PFSK-1 (cell line): ENCODE results near the gene PAPPA2.

Experiments
- FOXP2 ChIP-seq: optimal IDR thresholded peaks from 2 replicates; pipeline ENCODE3; 2011; ENCODE audit warnings: borderline replicate concordance, control low read depth, inconsistent platforms; ENCODE audit not compliant: insufficient read depth; ENCODE audit errors: extremely low read length, extremely low read depth
- POLR2AphosphoS5 ChIP-seq: IDR thresholded peaks from 2 replicates; pipeline ENCODE4 v1.6.1; 2012; ENCODE audit warnings: low read depth, mild to moderate bottlenecking, control low read depth, low read length, moderate library complexity
- SIN3A ChIP-seq: IDR thresholded peaks from 2 replicates; pipeline ENCODE4 v1.6.1; 2012; ENCODE audit warnings: mild to moderate bottlenecking, low read length, moderate library complexity, borderline replicate concordance; ENCODE audit not compliant: insufficient read depth
- TAF1 ChIP-seq: IDR thresholded peaks from 2 replicates; pipeline ENCODE4 v1.6.1; 2012; ENCODE audit warnings: low read length, control low read depth, borderline replicate concordance; ENCODE audit not compliant: insufficient read depth
- TF ChIP-seq, protein P1 (sequence below), 2 experiments: IDR thresholded peaks; 2 replicates each; pipeline versions ENCODE4 v1.6.1 to v1.8.0; 2011 to 2012; ENCODE audit warnings: low read depth in 2 of 2, low read length in 2 of 2, control low read depth in 1 of 2, inconsistent platforms in 1 of 2, mild to moderate bottlenecking in 1 of 2, moderate library complexity in 1 of 2; ENCODE audit not compliant: insufficient read depth in 1 of 2

The PAPPA2 gene

DNA sequence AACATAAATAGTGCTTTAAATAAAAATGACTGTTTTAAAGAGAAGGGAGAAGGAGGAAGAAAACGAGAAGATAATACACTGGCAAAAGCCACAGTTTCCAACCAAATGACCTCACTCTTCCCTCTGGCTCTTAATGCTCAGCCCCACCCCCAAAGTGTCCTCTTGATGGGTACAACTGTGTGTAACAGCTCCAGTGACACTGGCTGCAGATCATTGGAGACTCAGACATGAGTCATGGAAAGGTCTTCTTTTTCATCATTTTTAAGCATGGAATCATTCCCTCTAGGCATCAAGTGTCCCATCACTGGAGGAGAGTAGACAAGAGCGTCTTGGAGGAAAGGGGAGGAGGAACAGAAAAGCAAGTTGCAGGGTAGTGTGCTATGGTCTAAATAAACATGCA lies 333.0 kb downstream of the PAPPA2 start:
- TF ChIP-seq POLR2AphosphoS5 (no peak), FOXP2 (no peak), TAF1 (no peak), SIN3A (no peak)
- TF ChIP-seq, protein P1, sequence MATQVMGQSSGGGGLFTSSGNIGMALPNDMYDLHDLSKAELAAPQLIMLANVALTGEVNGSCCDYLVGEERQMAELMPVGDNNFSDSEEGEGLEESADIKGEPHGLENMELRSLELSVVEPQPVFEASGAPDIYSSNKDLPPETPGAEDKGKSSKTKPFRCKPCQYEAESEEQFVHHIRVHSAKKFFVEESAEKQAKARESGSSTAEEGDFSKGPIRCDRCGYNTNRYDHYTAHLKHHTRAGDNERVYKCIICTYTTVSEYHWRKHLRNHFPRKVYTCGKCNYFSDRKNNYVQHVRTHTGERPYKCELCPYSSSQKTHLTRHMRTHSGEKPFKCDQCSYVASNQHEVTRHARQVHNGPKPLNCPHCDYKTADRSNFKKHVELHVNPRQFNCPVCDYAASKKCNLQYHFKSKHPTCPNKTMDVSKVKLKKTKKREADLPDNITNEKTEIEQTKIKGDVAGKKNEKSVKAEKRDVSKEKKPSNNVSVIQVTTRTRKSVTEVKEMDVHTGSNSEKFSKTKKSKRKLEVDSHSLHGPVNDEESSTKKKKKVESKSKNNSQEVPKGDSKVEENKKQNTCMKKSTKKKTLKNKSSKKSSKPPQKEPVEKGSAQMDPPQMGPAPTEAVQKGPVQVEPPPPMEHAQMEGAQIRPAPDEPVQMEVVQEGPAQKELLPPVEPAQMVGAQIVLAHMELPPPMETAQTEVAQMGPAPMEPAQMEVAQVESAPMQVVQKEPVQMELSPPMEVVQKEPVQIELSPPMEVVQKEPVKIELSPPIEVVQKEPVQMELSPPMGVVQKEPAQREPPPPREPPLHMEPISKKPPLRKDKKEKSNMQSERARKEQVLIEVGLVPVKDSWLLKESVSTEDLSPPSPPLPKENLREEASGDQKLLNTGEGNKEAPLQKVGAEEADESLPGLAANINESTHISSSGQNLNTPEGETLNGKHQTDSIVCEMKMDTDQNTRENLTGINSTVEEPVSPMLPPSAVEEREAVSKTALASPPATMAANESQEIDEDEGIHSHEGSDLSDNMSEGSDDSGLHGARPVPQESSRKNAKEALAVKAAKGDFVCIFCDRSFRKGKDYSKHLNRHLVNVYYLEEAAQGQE (IDR thresholded peaks at IDR 0.05; ENCODE audit: insufficient read depth in 1 of 2, low read depth in 2 of 2, low read length in 2 of 2): no peak

DNA sequence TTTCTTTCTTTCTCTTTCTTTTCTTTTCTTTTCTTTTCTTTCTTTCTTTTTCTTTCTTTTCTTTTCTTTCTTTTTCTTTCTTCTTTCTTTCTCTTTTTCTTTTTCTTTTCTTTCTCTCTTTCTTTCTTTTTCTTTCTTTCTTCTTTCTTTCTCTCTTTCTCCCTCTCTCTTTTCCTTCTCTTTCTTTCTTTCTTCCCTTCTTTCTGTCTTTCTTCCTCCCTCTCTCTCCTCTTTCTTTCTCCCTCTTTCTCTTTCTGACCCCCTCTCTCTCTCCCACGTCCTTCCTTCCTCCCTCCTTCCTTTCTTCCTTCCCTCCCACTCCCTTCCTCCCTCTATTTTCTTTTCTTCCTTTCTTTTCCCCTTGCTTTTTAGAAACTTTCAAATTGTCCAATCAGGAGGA lies 333.6 kb downstream of the PAPPA2 start:
- TF ChIP-seq SIN3A: no peak
- TF ChIP-seq POLR2AphosphoS5: no peak
- TF ChIP-seq TAF1: no peak
- TF ChIP-seq, protein P1 (IDR thresholded peaks at IDR 0.05; ENCODE audit: insufficient read depth in 1 of 2, low read depth in 2 of 2, low read length in 2 of 2): no peak
- TF ChIP-seq FOXP2: no peak

- TF ChIP-seq POLR2AphosphoS5 (no peak), TAF1 (no peak), FOXP2 (no peak), SIN3A (no peak)
- TF ChIP-seq, protein P1 (IDR thresholded peaks at IDR 0.05; ENCODE audit: insufficient read depth in 1 of 2, low read depth in 2 of 2, low read length in 2 of 2): no peak
These were observed 336.4 kb downstream of the PAPPA2 start for GRCh38 chr1:176799327-176799726.

DNA sequence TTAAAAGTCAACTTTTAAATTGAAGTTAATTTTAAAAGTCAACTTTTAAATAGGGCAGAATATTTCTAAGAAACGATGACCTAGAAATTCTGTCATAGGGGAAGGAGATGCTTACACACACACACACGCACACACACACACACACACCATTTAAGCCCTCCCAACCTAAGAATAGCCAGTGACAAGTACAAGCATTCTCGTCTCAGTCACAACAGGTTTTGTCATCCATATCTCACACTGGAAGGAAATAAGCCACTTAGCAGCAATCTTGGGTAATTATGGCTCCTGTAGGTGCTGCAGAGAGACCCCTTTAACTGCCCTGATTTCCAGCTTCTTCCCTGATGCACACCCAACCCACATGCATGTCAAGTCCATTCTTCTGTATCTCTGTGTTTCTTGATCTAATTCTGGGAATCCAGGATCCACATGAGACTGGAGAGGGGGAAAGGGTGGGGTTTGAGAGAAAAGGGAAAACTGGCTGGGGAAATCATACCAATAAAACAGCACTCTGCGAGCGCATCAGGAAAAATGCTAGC lies 338.1 kb downstream of the PAPPA2 start:
- TF ChIP-seq, protein P1 (IDR thresholded peaks at IDR 0.05; ENCODE audit: insufficient read depth in 1 of 2, low read depth in 2 of 2, low read length in 2 of 2): no peak
- no peak for TF ChIP-seq POLR2AphosphoS5
- TF ChIP-seq TAF1: no peak
- TF ChIP-seq SIN3A: no peak
- no peak for TF ChIP-seq FOXP2

DNA sequence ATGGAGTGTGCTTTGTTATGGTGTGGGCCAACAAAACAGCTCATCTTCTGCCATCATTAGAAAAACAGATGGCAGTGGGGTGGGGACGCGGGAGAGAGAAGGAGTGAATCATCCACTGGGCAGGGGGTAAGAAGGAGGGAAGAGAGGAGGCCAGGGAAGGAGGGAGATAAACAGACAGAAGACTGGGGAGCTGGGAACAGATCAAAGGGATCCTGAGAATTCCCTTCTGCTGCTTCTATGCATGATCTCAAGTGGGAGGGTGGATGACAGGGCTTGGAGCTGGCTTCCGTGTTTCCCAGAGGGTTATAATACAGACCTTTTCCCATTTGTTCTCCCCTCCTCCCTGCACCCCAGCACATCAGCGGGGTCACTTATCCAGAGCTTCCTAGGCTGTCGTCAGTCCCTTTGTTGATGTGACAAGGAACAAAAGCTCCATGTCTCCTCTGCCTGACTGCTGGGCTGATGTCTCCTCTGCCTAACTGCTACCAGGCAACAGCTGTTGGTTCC lies 338.6 kb downstream of the PAPPA2 start:
- TF ChIP-seq TAF1 (no peak), SIN3A (no peak)
